NCI-H2171 (cell line): ENCODE measurements around the gene G6PC3.

Experiments
- DNase-seq: peaks from one replicate; lab custom pipeline; 2025; lab: John Stamatoyannopoulos, UW

The G6PC3 gene

DNA sequence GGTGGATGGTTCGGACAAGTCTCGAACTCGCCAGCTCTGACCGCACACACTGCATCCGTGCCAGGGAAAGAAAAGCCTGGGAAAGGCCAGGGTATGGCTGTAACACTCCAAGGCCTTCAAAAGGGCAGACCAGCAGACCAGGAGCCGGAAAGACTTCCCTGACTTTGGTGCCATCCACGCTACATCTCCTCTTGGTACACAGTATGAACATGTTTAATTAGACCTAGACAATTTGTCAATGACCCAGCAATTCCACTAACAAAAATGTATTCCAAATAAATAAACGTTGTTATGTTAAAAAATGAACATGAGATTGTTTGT lies 53.5 kb downstream of the G6PC3 start:
- DNase-seq: no peak
